Measurements from ENCODE around the gene OR5K3.

Gene OR5K3

DNA sequence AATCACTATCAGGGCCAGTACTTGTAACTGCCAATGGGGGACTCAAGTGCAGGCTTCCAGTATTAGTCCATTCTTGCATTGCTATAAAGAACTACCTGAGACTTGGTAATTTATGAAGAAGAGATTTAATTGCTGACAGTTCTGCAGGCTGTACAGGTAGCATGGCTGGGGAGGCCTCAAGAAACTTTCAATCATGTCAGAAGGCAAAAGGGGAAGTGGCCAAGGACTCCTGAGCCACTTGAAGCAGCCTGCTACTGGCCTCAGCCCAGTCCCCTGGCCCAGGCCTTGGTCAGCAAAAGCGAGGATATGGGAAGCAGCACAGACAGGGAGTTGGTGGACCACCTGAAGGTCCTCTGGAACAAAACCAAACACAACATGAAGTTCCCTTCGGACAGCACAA, 43.3 kb downstream of the OR5K3 start:
- Histone ChIP-seq H3K4me1 (ENCODE audit: control insufficient read depth, insufficient read depth, low read length) (no peaks in the 10 kb centered on the region), H3K27ac (ENCODE audit: low read depth, low read length) (no peak overlapping the region), H3K4me3 (ENCODE audit: low read depth, low read length) (no peak overlapping the region), H3K36me3 (ENCODE audit: control insufficient read depth, insufficient read depth, low read length) (no peaks in the 10 kb centered on the region), H3K9me3 (ENCODE audit: control insufficient read depth, insufficient read depth, low read length) (peaks cover 3% of the 10 kb centered on the region), H3K9ac (ENCODE audit: low read depth, low read length) (no peak overlapping the region), H3K27me3 (ENCODE audit: control insufficient read depth, insufficient read depth, low read length) (no peaks in the 10 kb centered on the region)

DNA sequence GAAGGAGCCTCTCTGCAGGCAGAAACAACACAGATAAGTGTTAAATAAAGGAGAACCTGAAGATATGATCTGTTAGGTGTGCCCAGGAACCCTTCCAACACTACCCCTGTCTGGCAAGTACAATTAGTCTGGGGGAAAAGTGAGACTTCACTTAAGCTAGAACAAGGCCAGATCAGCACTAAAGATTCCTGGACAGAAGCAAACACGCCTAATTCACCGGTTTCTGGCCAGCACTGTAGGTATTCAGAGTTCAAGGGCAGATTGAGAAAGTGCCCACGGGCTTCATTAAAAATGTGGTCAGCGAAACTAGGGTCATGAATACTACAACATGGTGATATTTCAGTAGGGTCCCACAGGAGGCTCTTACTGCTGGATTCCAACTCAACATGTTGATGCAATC, 43.9 kb downstream of the OR5K3 start:
- no peak overlapping the region for H3K4me3 ChIP-seq (ENCODE audit: low read depth, low read length)
- H3K9ac ChIP-seq (ENCODE audit: low read depth, low read length) = no peak overlapping the region
- H3K4me1 ChIP-seq (ENCODE audit: control insufficient read depth, insufficient read depth, low read length) = no peaks in the 10 kb centered on the region
- H3K9me3 ChIP-seq (ENCODE audit: control insufficient read depth, insufficient read depth, low read length) = peaks cover 3% of the 10 kb centered on the region
- H3K27me3 ChIP-seq (ENCODE audit: control insufficient read depth, insufficient read depth, low read length) = no peaks in the 10 kb centered on the region
- no peak overlapping the region for H3K27ac ChIP-seq (ENCODE audit: low read depth, low read length)
- no peaks in the 10 kb centered on the region for H3K36me3 ChIP-seq (ENCODE audit: control insufficient read depth, insufficient read depth, low read length)

DNA sequence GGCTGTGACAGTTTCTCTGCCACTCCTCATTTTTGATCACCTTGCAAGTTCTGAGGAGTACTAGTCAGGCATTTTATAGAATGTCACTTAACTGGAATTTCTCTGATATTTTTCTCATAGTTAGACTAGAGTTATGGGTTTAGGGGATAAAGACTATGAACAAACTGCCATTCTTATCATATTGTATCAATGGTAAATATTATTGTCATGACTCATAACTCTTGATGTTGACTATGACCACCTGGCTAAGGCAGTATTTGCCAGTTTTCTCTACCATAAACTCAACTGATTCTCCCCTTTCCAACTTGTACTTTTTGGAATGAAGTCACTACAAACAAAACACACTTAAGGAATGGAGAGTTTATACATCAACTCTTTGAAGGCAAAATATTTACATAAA, 49.8 kb downstream of the OR5K3 start:
- Histone ChIP-seq H3K27ac (ENCODE audit: low read depth, low read length) (no peak overlapping the region), H3K9ac (ENCODE audit: low read depth, low read length) (no peak overlapping the region), H3K9me3 (ENCODE audit: control insufficient read depth, insufficient read depth, low read length) (no peaks in the 10 kb centered on the region), H3K27me3 (ENCODE audit: control insufficient read depth, insufficient read depth, low read length) (no peaks in the 10 kb centered on the region), H3K4me1 (ENCODE audit: control insufficient read depth, insufficient read depth, low read length) (no peaks in the 10 kb centered on the region), H3K4me3 (ENCODE audit: low read depth, low read length) (no peak overlapping the region), H3K36me3 (ENCODE audit: control insufficient read depth, insufficient read depth, low read length) (no peaks in the 10 kb centered on the region)

All from HUES48 (cell line).